Lower lobe of right lung (tissue), 2 donors: Measurements from ENCODE around the gene PHF2. TPM values are rescaled to one million over a fixed set of nuclear protein-coding genes. Genes with fewer than 3 reads are reported as not detected.

Experiments used
- ATAC-seq, 2 donors: fragments of 200-7000 bp; cut with Tn5 transposase; one replicate each; pipeline ENCODE4 v1.9.1; 2020 to 2022; ENCODE audit warnings: mild to moderate bottlenecking in 2 of 2, moderate library complexity in 2 of 2
- DNase-seq: peaks from one replicate; pipeline ENCODE4 v3.0.0-alpha.2; 2020
- H3K27ac ChIP-seq: fragments of 200-600 bp; one replicate; pipeline ENCODE4 v1.8.0; 2022
- H3K27me3 ChIP-seq: fragments of 200-600 bp; one replicate; pipeline ENCODE4 v1.8.0; 2022; ENCODE audit warnings: low read depth
- H3K36me3 ChIP-seq: fragments of 200-600 bp; one replicate; pipeline ENCODE4 v1.8.0; 2022; ENCODE audit warnings: mild to moderate bottlenecking
- H3K4me1 ChIP-seq: fragments of 200-600 bp; one replicate; pipeline ENCODE4 v1.8.0; 2022
- H3K4me3 ChIP-seq: fragments of 200-600 bp; one replicate; pipeline ENCODE4 v1.8.0; 2022; ENCODE audit warnings: mild to moderate bottlenecking
- H3K9me3 ChIP-seq: fragments of 200-600 bp; one replicate; pipeline ENCODE4 v1.8.0; 2022
- intact Hi-C: fragments of 100-400 bp; cut with DNase I; formaldehyde crosslinking; loops from one replicate; pipeline ENCODE4 v1.11.0; 2022
- total RNA-seq: library from RNA; stranded (reverse); fragmentation: NEBNext Ultra II Directional; extraction: Animal tissue kit (Norgen Biotek cat#: 25700); gene quantifications from one replicate; pipeline ENCODE4 v1.2.1, GENCODE V29; 2021
- TF ChIP-seq, protein P1 (sequence below): fragments of 200-600 bp; IDR thresholded peaks from one replicate; pipeline ENCODE4 v1.8.0; 2022; ENCODE audit warnings: antibody characterized with exemption, mild to moderate bottlenecking
- donor health status: DM: no; HTN: yes; CAD: no; lungs with severe emphysema.

The PHF2 gene
- total RNA-seq, 1 donor from 2014 or later, result 39.1 TPM

- TF ChIP-seq, protein P1, sequence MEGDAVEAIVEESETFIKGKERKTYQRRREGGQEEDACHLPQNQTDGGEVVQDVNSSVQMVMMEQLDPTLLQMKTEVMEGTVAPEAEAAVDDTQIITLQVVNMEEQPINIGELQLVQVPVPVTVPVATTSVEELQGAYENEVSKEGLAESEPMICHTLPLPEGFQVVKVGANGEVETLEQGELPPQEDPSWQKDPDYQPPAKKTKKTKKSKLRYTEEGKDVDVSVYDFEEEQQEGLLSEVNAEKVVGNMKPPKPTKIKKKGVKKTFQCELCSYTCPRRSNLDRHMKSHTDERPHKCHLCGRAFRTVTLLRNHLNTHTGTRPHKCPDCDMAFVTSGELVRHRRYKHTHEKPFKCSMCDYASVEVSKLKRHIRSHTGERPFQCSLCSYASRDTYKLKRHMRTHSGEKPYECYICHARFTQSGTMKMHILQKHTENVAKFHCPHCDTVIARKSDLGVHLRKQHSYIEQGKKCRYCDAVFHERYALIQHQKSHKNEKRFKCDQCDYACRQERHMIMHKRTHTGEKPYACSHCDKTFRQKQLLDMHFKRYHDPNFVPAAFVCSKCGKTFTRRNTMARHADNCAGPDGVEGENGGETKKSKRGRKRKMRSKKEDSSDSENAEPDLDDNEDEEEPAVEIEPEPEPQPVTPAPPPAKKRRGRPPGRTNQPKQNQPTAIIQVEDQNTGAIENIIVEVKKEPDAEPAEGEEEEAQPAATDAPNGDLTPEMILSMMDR, result no peak
- H3K27me3 ChIP-seq, result no peaks in the 10 kb centered on the region
- H3K27ac ChIP-seq, result no peak overlapping the region
- no peak for ATAC-seq
- H3K9me3 ChIP-seq, result no peaks in the 10 kb centered on the region
- intact Hi-C loops, result no loop called here
- no peaks in the 10 kb centered on the region for H3K36me3 ChIP-seq
- DNase-seq, result no peak
- H3K4me1 ChIP-seq, result peaks cover 15% of the 10 kb centered on the region
- H3K4me3 ChIP-seq, result no peak overlapping the region
Observed at GRCh38 chr9:93619272-93619775, 42.9 kb downstream of the PHF2 start.

- H3K4me1 ChIP-seq, result peaks cover 15% of the 10 kb centered on the region
- no peaks in the 10 kb centered on the region for H3K9me3 ChIP-seq
- no peak for DNase-seq
- no peak overlapping the region for H3K4me3 ChIP-seq
- intact Hi-C loops, result no loop called here
- ATAC-seq, result no peak
- no peaks in the 10 kb centered on the region for H3K27me3 ChIP-seq
- H3K27ac ChIP-seq, result no peak overlapping the region
- H3K36me3 ChIP-seq, result no peaks in the 10 kb centered on the region
- TF ChIP-seq, protein P1, result no peak
Observed at GRCh38 chr9:93620041-93620506, 43.7 kb downstream of the PHF2 start.

GRCh38 chr9:93620881-93621820 is 44.8 kb downstream of the PHF2 start:
- TF ChIP-seq, protein P1, result no peak
- H3K36me3 ChIP-seq, result no peaks in the 10 kb centered on the region
- peak in 1 of 2 donors; percentile 33 for ATAC-seq
- peaks cover 15% of the 10 kb centered on the region for H3K4me1 ChIP-seq
- DNase-seq, result no peak
- H3K27me3 ChIP-seq, result no peaks in the 10 kb centered on the region
- no peak overlapping the region for H3K27ac ChIP-seq
- H3K9me3 ChIP-seq, result no peaks in the 10 kb centered on the region
- intact Hi-C loops, result no loop called here
- H3K4me3 ChIP-seq, result no peak overlapping the region

DNA sequence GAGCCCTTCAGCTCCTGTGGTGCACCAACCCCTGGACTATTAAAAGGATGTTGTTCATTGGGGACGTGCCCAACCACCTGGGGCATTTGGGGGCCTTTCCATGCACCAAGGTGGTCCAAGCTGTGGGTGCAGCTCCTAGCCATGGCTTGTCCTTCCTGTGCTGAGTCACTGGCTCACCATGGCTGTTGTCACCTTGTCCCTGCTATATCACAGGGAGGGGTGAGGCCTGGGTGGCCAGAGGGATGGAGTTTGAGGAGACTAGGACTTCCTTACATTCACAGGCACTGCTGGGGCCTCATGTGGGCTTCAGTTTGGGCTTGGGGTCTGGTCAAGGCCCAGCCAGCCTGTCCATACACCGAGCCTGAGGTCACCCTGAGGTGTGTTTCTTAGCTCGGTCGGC is 45.5 kb downstream of the PHF2 start:
- H3K4me1 ChIP-seq, result peaks cover 15% of the 10 kb centered on the region
- peaks cover 3% of the 10 kb centered on the region for H3K9me3 ChIP-seq
- H3K27ac ChIP-seq, result no peak overlapping the region
- no peaks in the 10 kb centered on the region for H3K36me3 ChIP-seq
- H3K27me3 ChIP-seq, result no peaks in the 10 kb centered on the region
- intact Hi-C loops, result no loop called here
- no peak overlapping the region for H3K4me3 ChIP-seq
- ATAC-seq, result no peak
- TF ChIP-seq, protein P1, result no peak
- no peak for DNase-seq

- Histone ChIP-seq H3K27ac (no peak overlapping the region), H3K27me3 (no peaks in the 10 kb centered on the region), H3K9me3 (peaks cover 11% of the 10 kb centered on the region), H3K4me1 (peaks cover 15% of the 10 kb centered on the region), H3K36me3 (no peaks in the 10 kb centered on the region), H3K4me3 (no peak overlapping the region)
- ATAC-seq (no peak), DNase-seq (no peak)
- intact Hi-C loops, result no loop called here
- TF ChIP-seq, protein P1, result no peak
Observed at GRCh38 chr9:93622691-93623090, 46.3 kb downstream of the PHF2 start.
